NOMO-1 treated with dmso at 0.1 percent for 144 hours (cell line): ENCODE data around the gene DNAJB14.

Experiments used
- DNase-seq: peaks from one replicate; lab custom pipeline; 2025; ENCODE audit not compliant: unreplicated experiment; lab: John Stamatoyannopoulos, UW

Gene DNAJB14

GRCh38 chr4:99872570-99872969 lies 73.8 kb downstream of the DNAJB14 start:
- no peak for DNase-seq

DNA sequence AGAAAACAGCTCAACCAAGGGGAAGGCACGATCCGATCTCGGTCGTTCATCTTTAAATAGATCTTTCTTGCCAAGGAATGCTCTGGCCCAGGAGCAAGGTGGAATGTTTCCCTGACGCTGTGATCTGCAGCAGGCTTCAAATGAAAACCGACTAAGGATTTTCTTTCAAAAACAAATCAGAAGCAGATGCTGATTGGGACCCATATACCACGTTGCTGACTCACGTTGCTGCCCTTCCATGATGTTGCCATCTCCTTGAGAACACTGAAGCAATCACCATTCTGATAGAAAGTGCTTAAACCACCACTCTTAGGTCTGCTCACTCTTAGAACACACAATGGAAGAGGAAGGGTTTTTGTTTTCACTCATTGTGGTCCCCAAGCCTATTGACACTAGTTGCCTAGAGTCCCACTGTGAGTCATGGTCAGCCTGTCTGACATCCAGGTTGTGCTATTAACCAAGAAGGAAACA lies 78.3 kb downstream of the DNAJB14 start:
- no peak for DNase-seq

DNA sequence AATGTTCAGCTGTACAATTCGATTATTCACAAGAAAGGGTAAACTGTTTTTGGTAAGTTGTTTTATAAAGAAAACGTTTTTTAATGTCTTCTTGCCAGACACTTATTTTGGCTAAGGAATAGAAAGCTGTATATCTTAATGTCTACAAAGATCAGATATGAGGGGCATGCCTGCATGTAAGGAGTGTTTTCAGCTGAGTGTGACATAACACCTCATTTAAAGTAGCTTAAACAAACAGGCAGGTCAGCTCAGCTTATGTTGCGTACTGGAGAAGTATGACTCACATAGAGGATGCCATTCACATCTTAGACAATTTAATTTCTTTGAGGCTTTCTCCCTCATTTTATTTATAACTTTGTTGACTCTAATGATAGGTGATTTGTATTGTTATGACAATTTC lies 82.6 kb downstream of the DNAJB14 start:
- no peak for DNase-seq

DNA sequence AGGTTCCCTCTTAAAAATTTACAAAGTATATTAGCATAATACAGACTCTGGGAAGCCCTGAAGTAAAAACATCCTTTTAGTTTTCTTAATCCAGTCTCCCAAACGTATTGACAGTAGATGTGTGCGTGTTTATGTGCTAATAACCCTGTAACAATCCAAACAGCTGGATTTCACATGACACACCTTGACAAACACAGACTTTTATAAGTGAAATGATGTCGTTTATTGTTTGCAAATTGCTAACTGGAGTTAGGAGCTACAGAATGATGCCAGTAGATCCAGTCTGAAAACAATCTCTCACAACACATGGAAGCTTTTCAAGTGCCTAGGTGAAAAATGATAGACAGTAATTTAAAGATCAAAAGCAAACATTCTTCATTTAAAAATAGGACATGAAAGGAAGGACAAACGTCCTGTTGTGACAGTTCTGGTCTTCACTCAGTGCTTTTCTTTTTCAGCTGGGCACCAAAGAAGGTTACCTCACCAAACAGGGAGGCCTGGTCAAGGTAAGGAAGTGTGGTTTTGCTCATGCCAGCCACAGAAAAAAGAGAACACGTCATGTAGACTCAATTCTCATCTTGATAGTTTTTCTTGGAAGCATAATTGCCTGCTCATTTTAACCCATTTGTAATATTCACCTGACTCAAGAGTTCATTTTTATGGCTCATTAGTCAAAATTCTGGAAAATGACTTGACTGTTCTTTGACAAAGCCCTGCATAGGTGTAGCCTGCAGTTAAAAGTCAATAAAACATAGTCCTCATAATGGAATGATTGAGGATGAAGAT lies 85.1 kb downstream of the DNAJB14 start:
- peak; percentile 12 for DNase-seq

GRCh38 chr4:99860521-99860920 lies 85.9 kb downstream of the DNAJB14 start:
- no peak for DNase-seq

GRCh38 chr4:99859618-99860017 lies 86.8 kb downstream of the DNAJB14 start:
- DNase-seq: no peak

DNA sequence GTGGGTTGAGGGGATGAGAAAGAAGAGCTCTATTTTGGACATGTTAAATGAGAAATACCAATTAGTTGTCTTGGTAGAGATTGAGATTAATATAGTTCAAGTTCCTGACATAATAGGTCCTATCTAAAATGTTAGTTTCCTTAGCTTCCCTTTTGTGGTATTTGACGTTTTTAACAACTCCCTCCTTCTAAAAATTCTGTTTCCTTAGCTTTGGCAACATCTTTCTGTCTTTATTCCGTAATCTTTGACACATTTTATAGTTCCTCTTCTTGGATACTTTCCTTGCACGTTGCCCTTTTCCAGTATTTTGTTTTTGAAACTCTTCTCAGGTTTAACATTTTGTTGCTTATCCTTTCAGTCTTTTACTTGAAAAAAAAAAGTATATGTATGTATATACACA lies 89.1 kb downstream of the DNAJB14 start:
- DNase-seq: peak; percentile 70

DNA sequence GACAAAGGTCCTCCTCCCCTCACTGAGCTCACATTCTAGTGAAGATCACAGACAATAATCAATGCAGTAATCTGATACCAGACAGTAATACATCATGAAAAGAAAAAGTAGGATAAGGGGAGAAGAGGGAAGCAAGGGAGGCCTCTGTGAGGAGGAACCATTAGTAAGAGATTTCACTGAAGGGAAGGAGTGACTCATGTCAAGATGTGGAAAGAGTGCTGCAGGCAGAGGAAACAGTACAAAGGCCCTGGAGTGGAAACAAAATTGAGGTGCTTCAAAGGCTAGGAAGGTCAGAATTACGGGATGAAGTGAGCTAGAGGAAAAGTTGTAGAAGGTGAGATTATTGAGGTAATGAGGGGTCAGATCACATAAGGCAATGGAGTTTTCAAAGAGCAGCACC lies 90.3 kb downstream of the DNAJB14 start:
- DNase-seq: peak; percentile 81

DNA sequence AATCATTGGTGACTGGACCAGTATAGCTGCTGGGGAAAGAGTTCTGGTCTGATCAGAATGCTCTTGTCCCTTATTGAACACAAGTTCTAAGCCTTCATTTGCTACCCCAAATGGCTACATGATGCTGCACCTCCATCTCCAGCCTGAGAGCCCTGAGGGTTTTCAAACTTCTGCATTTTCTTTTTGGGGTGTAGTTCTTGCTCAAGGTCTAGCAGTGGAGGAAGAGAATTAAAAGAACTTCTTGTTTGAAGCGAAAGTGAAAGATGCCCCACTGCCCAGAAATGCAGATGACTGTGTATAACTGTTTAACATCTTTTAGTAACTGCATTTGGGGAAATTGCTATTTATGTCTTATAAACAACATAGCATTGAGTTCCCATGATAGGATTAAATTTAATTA lies 90.7 kb downstream of the DNAJB14 start:
- peak; percentile 74 for DNase-seq

GRCh38 chr4:99853999-99854398 lies 92.4 kb downstream of the DNAJB14 start:
- DNase-seq: no peak

DNA sequence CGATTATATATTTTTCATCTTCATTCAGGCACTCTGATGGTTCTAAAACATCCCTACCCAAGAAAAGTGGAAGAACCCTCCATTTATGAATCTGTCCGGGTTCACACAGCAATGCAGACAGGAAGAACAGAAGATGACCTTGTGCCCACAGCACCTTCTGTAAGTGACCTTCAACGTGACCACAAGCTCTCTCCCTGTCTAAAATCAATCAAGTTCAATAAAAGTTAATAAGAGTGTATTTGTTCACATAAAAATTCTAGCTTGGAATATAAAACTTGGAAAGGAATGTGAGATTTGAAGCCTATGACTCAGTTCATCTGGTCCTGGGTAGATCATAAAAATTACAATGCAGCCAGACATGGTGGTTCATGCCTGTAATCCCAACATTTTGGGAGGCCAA lies 93.2 kb downstream of the DNAJB14 start:
- no peak for DNase-seq

DNA sequence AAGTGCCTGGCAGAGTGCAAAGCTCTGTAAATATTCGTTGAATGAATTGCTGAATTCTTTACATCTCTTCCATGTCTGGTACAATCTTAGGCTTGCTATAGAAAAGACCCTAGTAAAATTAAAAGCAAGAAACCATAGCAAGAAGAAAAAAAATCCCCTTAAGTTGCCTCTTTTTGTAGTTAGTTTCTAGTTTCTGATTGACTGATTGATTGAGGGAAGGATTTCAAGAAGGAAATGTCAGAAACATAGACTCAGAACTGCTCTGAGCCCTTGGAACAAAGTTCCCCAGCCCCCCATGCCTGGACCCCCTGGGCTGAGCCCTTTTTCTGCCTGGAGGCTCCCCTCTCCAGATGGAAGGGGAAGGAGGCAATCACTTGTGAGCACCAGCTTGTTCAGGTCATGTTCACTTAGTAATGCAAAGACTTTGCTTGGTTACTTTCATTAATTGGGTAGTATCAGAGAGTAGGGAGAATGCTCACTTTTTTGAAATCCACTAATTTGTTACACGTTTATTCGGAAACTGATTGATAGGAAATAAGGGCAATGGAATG lies 94.1 kb downstream of the DNAJB14 start:
- DNase-seq: no peak

DNA sequence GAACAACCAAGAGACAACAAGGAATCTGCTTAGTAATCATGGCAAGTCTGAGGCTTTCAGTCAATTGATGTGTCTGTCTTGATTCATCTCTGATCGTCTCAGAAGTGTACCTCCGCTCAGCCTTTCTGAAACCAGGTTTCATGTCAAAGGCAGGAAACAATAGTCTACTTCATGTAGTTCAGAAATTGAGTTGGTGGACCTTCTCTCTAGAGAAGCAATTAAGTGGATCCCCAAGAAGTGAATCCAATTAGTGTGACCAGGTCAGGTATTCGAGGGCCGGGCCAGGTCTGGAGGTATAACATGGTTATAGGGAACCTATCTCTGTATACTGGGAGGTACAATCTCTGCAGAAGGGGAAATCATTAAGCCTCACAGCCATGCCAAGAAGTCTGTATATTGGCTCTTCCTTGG lies 97.8 kb downstream of the DNAJB14 start:
- no peak for DNase-seq

DNA sequence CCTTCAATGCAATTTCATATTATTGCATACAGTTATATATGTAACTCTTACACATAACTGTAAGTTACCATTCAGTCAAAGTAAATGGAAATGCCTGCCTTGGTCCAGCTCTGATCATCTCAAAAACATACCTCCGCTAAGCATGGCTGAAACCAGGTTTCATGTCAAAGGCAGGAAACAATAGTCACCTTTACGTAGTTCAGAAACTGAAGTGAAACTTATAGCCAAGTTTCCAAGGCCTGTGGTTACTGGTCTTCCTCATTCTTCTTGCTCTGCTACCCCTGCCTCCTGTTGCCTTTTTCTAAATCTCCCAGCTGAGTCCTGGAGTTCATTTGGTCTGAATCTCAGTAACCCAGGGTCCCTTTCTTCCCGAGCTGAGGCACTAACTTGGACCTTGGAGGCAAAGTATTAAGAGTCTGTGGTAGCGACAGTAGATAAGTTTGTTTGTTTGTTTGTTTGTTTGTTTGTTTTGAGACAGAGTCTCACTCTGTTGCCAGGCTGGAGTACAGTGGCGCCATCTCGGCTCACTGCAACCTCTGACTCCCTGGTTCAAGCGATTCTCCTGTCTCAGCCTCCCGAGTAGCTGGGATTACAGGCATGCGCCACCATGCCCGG lies 98.9 kb downstream of the DNAJB14 start:
- peak; percentile 74 for DNase-seq

GRCh38 chr4:99846891-99847290 lies 99.5 kb downstream of the DNAJB14 start:
- no peak for DNase-seq
